Measurements from ENCODE around the gene GPR55.

DNA sequence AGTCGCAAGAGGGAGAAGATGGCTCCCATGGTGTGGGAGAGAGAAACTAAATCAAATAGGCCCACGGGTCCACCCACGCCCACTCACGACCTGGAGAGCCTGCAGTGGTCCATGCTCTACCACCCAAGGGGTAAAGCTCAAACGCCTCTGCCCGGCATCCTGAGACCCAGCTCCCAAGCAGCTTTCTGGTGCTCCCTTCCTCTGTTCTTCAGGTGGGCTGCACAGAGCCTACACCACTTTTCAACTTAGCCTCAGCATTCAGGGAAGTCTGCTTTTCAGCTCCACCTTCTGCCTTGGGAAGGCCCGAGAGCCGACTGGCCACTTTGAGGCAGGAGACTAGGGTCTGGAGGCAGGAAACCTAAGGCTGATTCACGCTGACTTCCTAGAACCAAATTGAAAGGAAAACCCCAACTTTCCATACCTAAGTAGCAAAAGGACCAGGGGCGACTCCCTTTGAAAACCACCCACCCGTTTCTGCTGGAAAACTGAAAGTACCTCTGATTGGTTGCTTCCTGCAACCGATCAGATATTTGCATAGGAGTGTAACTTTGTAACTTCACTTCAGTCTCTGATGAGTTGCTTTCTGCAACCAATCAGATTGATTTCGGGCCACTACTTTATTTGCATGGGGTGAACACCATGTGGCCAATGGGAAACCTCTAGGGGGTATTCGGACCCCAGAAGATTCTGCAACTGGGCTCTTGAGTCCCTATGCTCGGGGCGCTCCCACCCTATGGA lies 44.0 kb upstream of the GPR55 start:
- no peak for TF ChIP-seq EZH2 (IDR thresholded peaks at IDR 0.05; ENCODE audit: low read length)
- TF ChIP-seq, protein P1, sequence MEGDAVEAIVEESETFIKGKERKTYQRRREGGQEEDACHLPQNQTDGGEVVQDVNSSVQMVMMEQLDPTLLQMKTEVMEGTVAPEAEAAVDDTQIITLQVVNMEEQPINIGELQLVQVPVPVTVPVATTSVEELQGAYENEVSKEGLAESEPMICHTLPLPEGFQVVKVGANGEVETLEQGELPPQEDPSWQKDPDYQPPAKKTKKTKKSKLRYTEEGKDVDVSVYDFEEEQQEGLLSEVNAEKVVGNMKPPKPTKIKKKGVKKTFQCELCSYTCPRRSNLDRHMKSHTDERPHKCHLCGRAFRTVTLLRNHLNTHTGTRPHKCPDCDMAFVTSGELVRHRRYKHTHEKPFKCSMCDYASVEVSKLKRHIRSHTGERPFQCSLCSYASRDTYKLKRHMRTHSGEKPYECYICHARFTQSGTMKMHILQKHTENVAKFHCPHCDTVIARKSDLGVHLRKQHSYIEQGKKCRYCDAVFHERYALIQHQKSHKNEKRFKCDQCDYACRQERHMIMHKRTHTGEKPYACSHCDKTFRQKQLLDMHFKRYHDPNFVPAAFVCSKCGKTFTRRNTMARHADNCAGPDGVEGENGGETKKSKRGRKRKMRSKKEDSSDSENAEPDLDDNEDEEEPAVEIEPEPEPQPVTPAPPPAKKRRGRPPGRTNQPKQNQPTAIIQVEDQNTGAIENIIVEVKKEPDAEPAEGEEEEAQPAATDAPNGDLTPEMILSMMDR (optimal IDR thresholded peaks at IDR 0.05 in 1 of 3, IDR thresholded peaks at IDR 0.05 in 1 of 3, conservative IDR thresholded peaks at IDR 0.05 in 1 of 3; ENCODE audit: extremely low read depth in 1 of 3, insufficient read depth in 2 of 3, low read length in 3 of 3): no peak
